Stimulated activated naive CD8-positive, alpha-beta T cell treated with anti-CD3 and anti-CD28 coated beads, Interleukin-15, Interleukin-2, amounts not matched to agents 100 ng/mL and 50 ng/mL, for 24 hours (primary cell): ENCODE measurements around the gene SPIRE1.
"Not testable (repeated sequence)": the region's sequence is repeated elsewhere in the genome, so short reads cannot be mapped to it uniquely, and the experiment has no call there.

Experiments used
- H3K27ac Mint-ChIP-seq: one replicate; pipeline ENCODE4 v1.8.0; 2021; ENCODE audit warnings: mild to moderate bottlenecking, mixed read lengths
- H3K27me3 Mint-ChIP-seq: one replicate; pipeline ENCODE4 v1.8.0; 2021; ENCODE audit warnings: mixed read lengths
- H3K36me3 Mint-ChIP-seq: one replicate; pipeline ENCODE4 v1.8.0; 2021; ENCODE audit warnings: low read depth, mixed read lengths
- H3K4me1 Mint-ChIP-seq: one replicate; pipeline ENCODE4 v1.8.0; 2021; ENCODE audit warnings: low read depth, mixed read lengths
- H3K4me3 Mint-ChIP-seq: one replicate; pipeline ENCODE4 v1.8.0; 2021; ENCODE audit warnings: mild to moderate bottlenecking, mixed read lengths
- H3K9me3 Mint-ChIP-seq: one replicate; pipeline ENCODE4 v1.8.0; 2021; ENCODE audit warnings: mixed read lengths

Gene SPIRE1

GRCh38 chr18:12637393-12637792, 20.5 kb downstream of the SPIRE1 start:
- Mint-ChIP-seq H3K4me1 (no peaks in the 10 kb centered on the region), H3K4me3 (no peak overlapping the region), H3K27me3 (peaks cover 6% of the 10 kb centered on the region), H3K27ac (no peak overlapping the region), H3K9me3 (no peaks in the 10 kb centered on the region), H3K36me3 (no peaks in the 10 kb centered on the region)

- peaks cover 4% of the 10 kb centered on the region for H3K27me3 Mint-ChIP-seq
- H3K4me3 Mint-ChIP-seq, result no peak overlapping the region
- no peaks in the 10 kb centered on the region for H3K4me1 Mint-ChIP-seq
- H3K27ac Mint-ChIP-seq, result no peak overlapping the region
- H3K36me3 Mint-ChIP-seq, result no peaks in the 10 kb centered on the region
- no peaks in the 10 kb centered on the region for H3K9me3 Mint-ChIP-seq
These were observed 26.0 kb downstream of the SPIRE1 start for GRCh38 chr18:12631831-12632477.

GRCh38 chr18:12630136-12630535, 27.8 kb downstream of the SPIRE1 start:
- Mint-ChIP-seq H3K36me3 (no peaks in the 10 kb centered on the region), H3K27ac (no peak overlapping the region), H3K4me3 (no peak overlapping the region), H3K4me1 (no peaks in the 10 kb centered on the region), H3K9me3 (no peaks in the 10 kb centered on the region), H3K27me3 (peaks cover 4% of the 10 kb centered on the region)

GRCh38 chr18:12628706-12629702, 28.9 kb downstream of the SPIRE1 start:
- no peak overlapping the region for H3K27ac Mint-ChIP-seq
- no peaks in the 10 kb centered on the region for H3K4me1 Mint-ChIP-seq
- no peak overlapping the region for H3K4me3 Mint-ChIP-seq
- no peaks in the 10 kb centered on the region for H3K9me3 Mint-ChIP-seq
- peaks cover 4% of the 10 kb centered on the region for H3K27me3 Mint-ChIP-seq
- H3K36me3 Mint-ChIP-seq, result no peaks in the 10 kb centered on the region

GRCh38 chr18:12627199-12627598, 30.7 kb downstream of the SPIRE1 start:
- H3K4me1 Mint-ChIP-seq, result not testable (repeated sequence)

GRCh38 chr18:12625241-12625640, 32.7 kb downstream of the SPIRE1 start:
- H3K36me3 Mint-ChIP-seq, result no peaks in the 10 kb centered on the region
- H3K27me3 Mint-ChIP-seq, result peaks cover 7% of the 10 kb centered on the region
- H3K4me3 Mint-ChIP-seq, result no peak overlapping the region
- no peaks in the 10 kb centered on the region for H3K9me3 Mint-ChIP-seq
- H3K27ac Mint-ChIP-seq, result no peak overlapping the region
- no peaks in the 10 kb centered on the region for H3K4me1 Mint-ChIP-seq

More at GRCh38 chr18:12627199-12627598, 30.7 kb downstream of the SPIRE1 start:
- H3K27ac Mint-ChIP-seq, H3K27me3 Mint-ChIP-seq, H3K4me3 Mint-ChIP-seq, H3K9me3 Mint-ChIP-seq, H3K36me3 Mint-ChIP-seq: not testable (repeated sequence)

- Mint-ChIP-seq H3K36me3 (no peaks in the 10 kb centered on the region), H3K27ac (no peak overlapping the region), H3K4me3 (no peak overlapping the region), H3K27me3 (peaks cover 3% of the 10 kb centered on the region), H3K9me3 (no peaks in the 10 kb centered on the region), H3K4me1 (no peaks in the 10 kb centered on the region)
These were observed 36.1 kb downstream of the SPIRE1 start for GRCh38 chr18:12621742-12622306.

- Mint-ChIP-seq H3K4me3 (no peak overlapping the region), H3K27me3 (peaks cover 4% of the 10 kb centered on the region)
These were observed 42.2 kb downstream of the SPIRE1 start for GRCh38 chr18:12615748-12616147.

GRCh38 chr18:12608301-12608700, 49.6 kb downstream of the SPIRE1 start:
- Mint-ChIP-seq H3K27me3 (peaks cover 4% of the 10 kb centered on the region), H3K27ac (no peak overlapping the region), H3K36me3 (no peaks in the 10 kb centered on the region), H3K4me3 (no peak overlapping the region), H3K4me1 (no peaks in the 10 kb centered on the region), H3K9me3 (no peaks in the 10 kb centered on the region)

More at GRCh38 chr18:12615748-12616147, 42.2 kb downstream of the SPIRE1 start:
- Mint-ChIP-seq H3K9me3 (no peaks in the 10 kb centered on the region), H3K27ac (no peak overlapping the region), H3K4me1 (no peaks in the 10 kb centered on the region), H3K36me3 (no peaks in the 10 kb centered on the region)

GRCh38 chr18:12606592-12607315, 51.2 kb downstream of the SPIRE1 start:
- Mint-ChIP-seq H3K4me1 (no peaks in the 10 kb centered on the region), H3K9me3 (no peaks in the 10 kb centered on the region), H3K27me3 (peaks cover under 1% of the 10 kb centered on the region), H3K36me3 (no peaks in the 10 kb centered on the region), H3K27ac (no peak overlapping the region), H3K4me3 (no peak overlapping the region)

- H3K4me1 Mint-ChIP-seq, result no peaks in the 10 kb centered on the region
- no peaks in the 10 kb centered on the region for H3K9me3 Mint-ChIP-seq
- no peaks in the 10 kb centered on the region for H3K27me3 Mint-ChIP-seq
- H3K4me3 Mint-ChIP-seq, result no peak overlapping the region
- no peaks in the 10 kb centered on the region for H3K36me3 Mint-ChIP-seq
- H3K27ac Mint-ChIP-seq, result no peak overlapping the region
These were observed 53.4 kb downstream of the SPIRE1 start for GRCh38 chr18:12604445-12605007.

- Mint-ChIP-seq H3K4me3 (no peak overlapping the region), H3K9me3 (no peaks in the 10 kb centered on the region), H3K27ac (no peak overlapping the region), H3K4me1 (peaks cover 13% of the 10 kb centered on the region), H3K36me3 (no peaks in the 10 kb centered on the region), H3K27me3 (no peaks in the 10 kb centered on the region)
These were observed 57.9 kb downstream of the SPIRE1 start for GRCh38 chr18:12599966-12600365.

GRCh38 chr18:12599543-12599942, 58.4 kb downstream of the SPIRE1 start:
- Mint-ChIP-seq H3K9me3 (no peaks in the 10 kb centered on the region), H3K4me3 (no peak overlapping the region), H3K27me3 (no peaks in the 10 kb centered on the region), H3K27ac (no peak overlapping the region), H3K4me1 (peaks cover 13% of the 10 kb centered on the region), H3K36me3 (no peaks in the 10 kb centered on the region)

GRCh38 chr18:12598181-12598930, 59.6 kb downstream of the SPIRE1 start:
- H3K27ac Mint-ChIP-seq, result no peak overlapping the region
- H3K4me1 Mint-ChIP-seq, result peaks cover 13% of the 10 kb centered on the region
- no peaks in the 10 kb centered on the region for H3K36me3 Mint-ChIP-seq
- no peaks in the 10 kb centered on the region for H3K9me3 Mint-ChIP-seq
- no peak overlapping the region for H3K4me3 Mint-ChIP-seq
- H3K27me3 Mint-ChIP-seq, result no peaks in the 10 kb centered on the region
